NCI-H146 (cell line): Measurements from ENCODE around the gene PRMT1.

Source experiments
- DNase-seq: peaks from one replicate; lab custom pipeline; 2025; lab: John Stamatoyannopoulos, UW

Gene PRMT1

DNA sequence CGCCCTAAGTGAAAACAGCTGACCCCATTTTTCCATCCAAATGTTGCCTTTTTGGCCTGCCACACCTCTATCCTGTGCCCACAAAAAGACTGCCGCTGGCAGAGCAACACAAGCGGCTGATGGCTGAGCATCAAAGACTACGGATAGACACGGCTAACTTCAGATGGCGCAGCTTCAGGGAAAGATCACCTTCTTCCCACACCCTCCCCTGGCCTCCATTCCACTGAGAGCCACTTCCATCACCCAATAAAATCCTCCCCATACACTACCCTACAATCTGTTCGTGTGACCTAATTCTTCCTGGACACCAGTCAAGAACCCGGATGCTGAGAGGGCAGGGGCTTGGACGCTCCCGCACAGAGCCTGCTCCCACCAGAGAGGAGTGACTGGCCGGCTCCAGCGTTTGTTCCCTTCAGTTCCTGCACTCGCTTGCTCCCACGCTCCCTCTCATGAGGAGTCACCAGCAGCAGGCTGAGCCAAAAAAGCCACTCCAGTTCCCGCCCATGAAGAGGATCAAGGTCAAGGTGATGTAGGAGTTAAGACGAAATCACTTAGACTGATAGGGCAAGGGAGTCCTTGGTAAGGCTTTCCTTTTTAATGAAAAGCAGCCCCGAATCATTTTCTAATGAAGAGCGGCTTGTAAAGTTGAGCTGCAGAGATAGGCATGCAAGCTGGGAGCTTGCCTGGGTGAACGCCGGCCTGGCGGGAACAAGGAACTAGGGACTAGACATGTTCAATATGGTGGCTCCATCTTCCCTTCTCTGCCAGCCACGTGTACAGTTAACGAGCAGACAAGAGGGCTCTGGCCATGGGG lies 50.4 kb downstream of the PRMT1 start:
- DNase-seq, result no peak

DNA sequence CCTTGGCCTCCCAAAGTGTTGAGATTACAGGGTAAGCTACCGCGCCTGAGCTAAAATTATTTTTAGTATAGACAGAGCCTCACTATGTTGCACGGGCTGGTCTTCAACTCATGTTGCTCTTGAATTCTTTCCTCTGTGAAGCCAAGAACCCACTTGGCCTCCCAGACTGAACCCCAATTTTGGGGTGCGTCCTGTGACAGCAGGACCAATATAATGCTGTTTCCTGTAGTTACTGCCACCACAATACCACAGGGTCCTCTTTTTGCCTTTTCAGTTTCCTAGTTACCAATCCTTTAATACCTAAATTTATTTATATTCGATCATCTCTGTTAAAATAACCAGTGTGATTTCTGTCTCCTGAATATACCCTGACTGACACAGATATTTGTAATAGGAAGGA lies 53.1 kb downstream of the PRMT1 start:
- no peak for DNase-seq
